GM12878 (cell line): ENCODE data around the gene LBR.

Experiments
- ATF2 ChIP-seq: IDR thresholded peaks from 2 replicates; pipeline ENCODE4 v1.6.1; 2012; ENCODE audit warnings: low read length, inconsistent platforms
- POLR2AphosphoS5 ChIP-seq: IDR thresholded peaks from 2 replicates; pipeline ENCODE4 v1.6.1; 2011; ENCODE audit warnings: mild to moderate bottlenecking, low read length, inconsistent platforms
- RFX5 ChIP-seq: IDR thresholded peaks from 2 replicates; pipeline ENCODE4 v1.6.1; 2011; ENCODE audit warnings: low read depth, low read length, improper control_type of control experiment

- TF ChIP-seq RFX5: no peak
- TF ChIP-seq POLR2AphosphoS5: no peak
- TF ChIP-seq ATF2: no peak
Measured at GRCh38 chr1:225448146-225448805, 20.4 kb upstream of the LBR start.
